Omental fat pad (tissue), 4 donors: ENCODE results near the gene SCAF4. TPM values are rescaled to one million over a fixed set of nuclear protein-coding genes. Genes with fewer than 3 reads are reported as not detected.

Experiments
- ATAC-seq: fragments of 150-250 bp; one replicate; pipeline ENCODE4 v1.9.1; 2016; ENCODE audit warnings: mild to moderate bottlenecking, moderate library complexity; ENCODE audit not compliant: low FRiP score
- DNase-seq: peaks from one replicate; pipeline ENCODE4 v3.0.0-alpha.2; 2019; ENCODE audit warnings: low spot score
- CTCF ChIP-seq, 3 donors: fragments of 450-650 bp; IDR thresholded peaks; one replicate each; pipeline ENCODE4 v1.5.1; 2016 to 2017; ENCODE audit warnings: antibody characterized with exemption in 3 of 3, mild to moderate bottlenecking in 3 of 3, moderate library complexity in 2 of 3
- total RNA-seq, 4 donors: library from RNA; depleted of rRNA; stranded (reverse); fragments of >200 nt; gene quantifications; one replicate each; pipeline ENCODE4 v1.1.0, GENCODE V29; 2016

The SCAF4 gene
- total RNA-seq, 4 donors from 2014 or later, result 15.8 to 32.8 (median 16.8) TPM

- ATAC-seq (peak; percentile 39), DNase-seq (peak; percentile 29)
- TF ChIP-seq CTCF (IDR thresholded peaks at IDR 0.05), result no peak
Observed at GRCh38 chr21:31731056-31731856, 662 bp downstream of the SCAF4 start.

GRCh38 chr21:31730712-31731055, 1.2 kb downstream of the SCAF4 start:
- TF ChIP-seq CTCF (IDR thresholded peaks at IDR 0.05), result no peak
- ATAC-seq (no peak), DNase-seq (no peak)

- DNase-seq, result no peak
- no peak for ATAC-seq
- no peak for TF ChIP-seq CTCF (IDR thresholded peaks at IDR 0.05)
Observed at GRCh38 chr21:31729622-31730343, 2.1 kb downstream of the SCAF4 start.

GRCh38 chr21:31728952-31729351, 3.0 kb downstream of the SCAF4 start:
- no peak for TF ChIP-seq CTCF (IDR thresholded peaks at IDR 0.05)
- ATAC-seq (no peak), DNase-seq (no peak)

GRCh38 chr21:31728191-31728590, 3.7 kb downstream of the SCAF4 start:
- TF ChIP-seq CTCF (IDR thresholded peaks at IDR 0.05), result no peak
- ATAC-seq (no peak), DNase-seq (no peak)

GRCh38 chr21:31727181-31727580, 4.7 kb downstream of the SCAF4 start:
- ATAC-seq, result no peak
- no peak for TF ChIP-seq CTCF (IDR thresholded peaks at IDR 0.05)
- no peak for DNase-seq

GRCh38 chr21:31726407-31726806, 5.5 kb downstream of the SCAF4 start:
- no peak for DNase-seq
- no peak for ATAC-seq
- TF ChIP-seq CTCF (IDR thresholded peaks at IDR 0.05), result no peak
